CD4-positive, alpha-beta T cell treated with Interleukin-17A for 1 hour (primary cell): Measurements from ENCODE around the gene ASB7.
"Not testable (repeated sequence)": the region's sequence is repeated elsewhere in the genome, so short reads cannot be mapped to it uniquely, and the experiment has no call there.

Source experiments
- DNase-seq: peaks from one replicate; pipeline ENCODE4 v3.0.0-alpha.2; 2020

ASB7 gene, protein sequence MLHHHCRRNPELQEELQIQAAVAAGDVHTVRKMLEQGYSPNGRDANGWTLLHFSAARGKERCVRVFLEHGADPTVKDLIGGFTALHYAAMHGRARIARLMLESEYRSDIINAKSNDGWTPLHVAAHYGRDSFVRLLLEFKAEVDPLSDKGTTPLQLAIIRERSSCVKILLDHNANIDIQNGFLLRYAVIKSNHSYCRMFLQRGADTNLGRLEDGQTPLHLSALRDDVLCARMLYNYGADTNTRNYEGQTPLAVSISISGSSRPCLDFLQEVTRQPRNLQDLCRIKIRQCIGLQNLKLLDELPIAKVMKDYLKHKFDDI

GRCh38 chr15:100602064-100602822, at the start of gene ASB7, which contains the start of gene LINS1:
Gene ASB7 (plus strand): TSS chr15:100602589. CDS start chr15:100612217, 9,628 bp downstream.
Gene LINS1 (minus strand): TSS chr15:100602184. CDS start chr15:100580842, 21,342 bp downstream.
- peak; percentile 100 for DNase-seq

- DNase-seq, result no peak
Measured at GRCh38 chr15:100553468-100553867, 48.9 kb upstream of the ASB7 start.

- DNase-seq, result no peak
Measured at GRCh38 chr15:100558771-100559254, 43.6 kb upstream of the ASB7 start.

DNA sequence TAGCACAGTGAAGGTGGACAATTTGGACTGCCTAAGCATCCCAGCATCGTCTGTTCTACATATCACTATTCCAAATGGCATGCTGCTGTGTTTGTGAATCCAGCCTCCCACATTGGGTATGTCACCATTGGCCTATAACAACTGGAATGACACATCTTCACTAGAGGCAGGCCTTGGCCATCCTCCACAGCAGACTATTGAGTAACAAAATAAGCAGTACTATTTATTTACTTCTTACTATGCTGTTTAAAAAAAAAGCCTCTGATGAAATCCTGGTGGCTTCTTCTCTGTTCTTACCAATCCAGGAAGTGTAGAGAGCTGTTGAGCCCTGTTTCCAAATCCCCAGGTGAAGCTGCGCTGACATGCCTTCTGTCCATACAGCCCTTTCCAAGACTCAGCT, 43.1 kb upstream of the ASB7 start:
- DNase-seq, result no peak

DNA sequence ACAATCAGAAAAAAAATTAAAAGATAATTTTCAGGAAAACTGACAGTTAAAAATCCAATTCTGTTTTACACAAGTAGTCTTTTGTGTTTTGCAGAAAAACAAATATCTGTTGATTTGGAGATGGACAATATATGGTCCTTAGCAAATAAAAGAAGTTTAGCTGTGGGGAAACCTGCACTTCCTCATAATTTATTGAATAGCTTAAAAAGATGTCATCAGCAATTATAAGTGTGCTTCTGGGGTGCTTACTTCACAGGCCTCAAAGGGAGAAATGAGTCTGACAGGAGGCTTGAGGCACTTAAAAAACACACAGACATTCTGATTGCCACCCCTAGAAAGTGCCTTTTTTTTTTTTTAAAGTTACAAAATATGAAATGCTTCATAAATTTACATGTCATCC, 42.1 kb upstream of the ASB7 start:
- no peak for DNase-seq

DNA sequence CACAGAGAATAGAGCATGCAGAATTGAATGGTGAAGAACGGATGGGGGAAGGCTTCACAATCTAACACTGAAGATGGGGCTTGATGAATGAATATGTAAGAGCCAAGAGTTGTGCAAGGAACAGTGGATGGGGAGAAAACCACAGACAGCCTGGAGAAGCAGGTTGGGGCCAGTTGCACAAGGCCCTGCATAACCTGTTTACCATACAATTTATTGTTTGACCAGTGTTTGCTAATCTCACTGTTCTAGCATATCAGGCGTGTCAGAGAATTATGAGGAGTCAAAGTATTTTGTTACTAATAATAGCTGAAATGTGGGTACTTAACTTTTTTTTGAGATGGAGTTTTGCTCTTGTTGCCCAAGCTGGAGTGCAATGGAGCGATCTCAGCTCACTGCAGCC, 36.8 kb upstream of the ASB7 start:
- DNase-seq, result no peak

- DNase-seq, result no peak
Measured at GRCh38 chr15:100566850-100567628, 35.4 kb upstream of the ASB7 start.

GRCh38 chr15:100569391-100569790, 33.0 kb upstream of the ASB7 start:
- DNase-seq, result no peak

DNA sequence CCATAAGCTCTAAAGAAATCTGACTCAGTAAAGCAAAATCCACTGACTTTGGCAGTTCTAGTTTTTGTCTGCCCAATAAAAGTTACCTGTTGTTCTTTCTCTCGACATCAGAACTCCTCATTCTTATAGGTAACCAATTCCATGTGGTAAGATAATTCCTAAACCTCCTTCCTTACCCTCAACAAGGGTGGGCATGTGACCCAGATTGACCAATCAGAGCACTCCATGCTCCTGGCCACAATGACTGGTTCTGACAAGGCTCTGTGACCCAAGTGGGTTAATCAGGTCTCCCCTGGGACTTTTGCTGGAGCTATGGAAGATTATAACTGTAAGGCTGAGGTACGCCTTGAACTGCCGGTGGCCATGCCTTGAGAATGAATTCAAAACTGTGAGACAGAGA, 32.1 kb upstream of the ASB7 start:
- no peak for DNase-seq

- no peak for DNase-seq
Measured at GRCh38 chr15:100570735-100571313, 31.6 kb upstream of the ASB7 start.

GRCh38 chr15:100571592-100572167, 30.7 kb upstream of the ASB7 start:
- peak; percentile 15 for DNase-seq

DNA sequence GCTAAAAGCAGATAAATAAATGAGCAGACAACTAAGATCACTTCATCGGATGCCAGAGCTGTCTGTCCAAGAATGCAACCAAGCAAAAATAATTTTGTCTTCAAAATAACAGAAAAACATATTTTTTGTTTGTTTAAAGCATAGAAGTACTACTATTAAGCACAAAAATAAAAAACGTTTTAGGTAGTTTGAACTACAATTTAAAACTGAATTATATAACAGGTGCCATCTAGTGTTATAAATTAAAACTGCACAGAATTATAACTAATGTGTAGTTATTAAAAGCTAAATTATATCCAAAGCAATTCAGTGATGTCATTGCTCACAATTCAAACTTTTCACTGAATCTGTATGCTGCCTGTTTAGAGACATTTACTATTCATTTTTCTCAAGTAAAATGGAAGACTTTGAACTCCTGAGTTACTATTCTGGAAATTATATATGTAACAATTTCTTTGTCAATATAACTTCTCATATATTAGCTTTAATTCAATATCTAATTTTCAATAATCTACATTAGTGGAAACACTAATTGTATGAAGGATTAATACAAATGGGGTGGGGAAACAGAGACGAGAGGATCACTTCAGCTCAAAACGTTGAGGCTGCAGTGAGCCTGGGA, 29.9 kb upstream of the ASB7 start:
- peak; percentile 58 for DNase-seq

- DNase-seq, result no peak
Measured at GRCh38 chr15:100573526-100573925, 28.9 kb upstream of the ASB7 start.

DNA sequence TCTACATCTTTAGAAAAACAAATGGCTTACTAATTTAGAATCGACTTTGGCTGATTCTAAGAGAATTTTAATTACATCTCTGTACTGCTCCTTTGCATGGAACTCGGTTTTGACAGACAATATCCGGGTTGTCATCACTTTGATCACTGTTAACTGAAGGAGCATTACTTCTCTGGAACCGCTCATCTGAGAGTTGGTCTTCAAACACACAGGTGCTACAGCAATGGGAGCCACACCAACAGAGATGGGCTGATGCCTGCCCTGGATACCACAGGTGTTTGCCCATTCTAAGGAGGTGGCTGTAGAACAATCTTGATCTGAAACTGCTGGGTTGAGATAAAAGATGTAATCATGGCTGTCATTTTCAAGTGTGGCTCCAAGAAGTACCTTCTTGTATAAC, 22.0 kb upstream of the ASB7 start:
- peak; percentile 38 for DNase-seq

DNA sequence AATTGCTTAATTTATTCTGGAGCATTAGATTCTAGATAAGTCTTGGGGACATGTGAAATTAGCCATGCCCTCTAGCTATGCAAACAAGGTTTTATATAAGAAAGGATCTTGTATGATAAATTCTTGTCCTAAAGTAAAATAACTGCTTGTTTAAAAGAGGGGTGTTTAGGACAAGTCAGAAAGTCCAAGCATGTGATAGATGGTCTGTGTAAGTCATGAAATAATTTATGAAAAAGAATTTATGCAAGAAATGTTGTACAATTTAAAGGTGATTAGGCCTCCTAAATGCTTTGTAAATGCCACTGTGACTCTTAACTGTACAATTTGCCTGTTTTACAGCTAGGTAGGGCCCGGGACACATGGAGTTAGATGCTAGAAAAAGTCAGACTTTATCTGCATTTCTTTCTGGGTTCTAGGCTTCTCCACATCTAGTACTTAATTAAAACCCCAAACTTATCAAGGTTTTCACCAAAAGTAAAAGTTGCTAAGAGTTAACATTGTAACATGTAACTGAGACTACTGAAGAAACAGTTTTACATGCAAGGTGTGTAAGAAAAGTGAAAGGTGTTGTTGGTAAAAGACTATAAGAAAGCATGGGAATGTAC, 13.6 kb upstream of the ASB7 start:
- no peak for DNase-seq

GRCh38 chr15:100591163-100591562, 11.2 kb upstream of the ASB7 start:
- DNase-seq, result not testable (repeated sequence)

DNA sequence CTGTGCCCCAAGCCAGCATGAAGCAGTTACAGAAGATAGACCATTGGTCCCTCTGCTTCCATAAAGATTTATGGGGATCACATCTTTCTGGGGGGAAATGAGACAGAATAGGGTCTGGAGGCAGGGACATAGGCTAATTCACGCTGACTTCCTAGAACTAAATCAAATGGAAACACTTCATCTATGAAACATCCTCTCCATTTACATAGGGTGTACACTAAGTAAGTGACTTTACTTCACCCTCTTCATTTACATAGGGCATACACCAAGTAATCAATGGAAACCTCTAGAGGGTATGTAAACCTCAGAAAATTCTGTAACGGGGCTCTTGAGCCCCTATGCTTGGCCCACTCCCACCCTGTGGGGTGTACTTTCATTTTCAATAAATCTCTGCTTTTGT, 10.6 kb upstream of the ASB7 start:
- no peak for DNase-seq

DNA sequence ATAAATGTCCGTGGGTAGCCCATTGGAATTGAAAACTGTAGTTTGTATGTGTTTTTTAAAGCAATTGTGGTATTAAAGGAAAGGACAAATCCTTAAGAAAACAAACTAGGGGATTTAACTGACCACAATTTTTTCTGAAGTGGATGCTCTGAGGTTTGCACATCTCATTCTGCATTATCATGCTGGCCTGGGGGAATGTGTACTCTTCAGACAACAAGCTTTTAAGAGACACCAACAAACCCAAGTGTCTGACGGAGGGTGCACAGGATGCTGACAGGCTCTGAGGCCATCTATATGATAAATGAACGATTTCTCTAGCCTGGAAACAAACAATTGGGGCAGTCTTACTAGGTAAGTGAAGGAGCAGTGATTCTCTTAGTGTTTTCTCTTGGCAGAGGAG, 9.5 kb upstream of the ASB7 start:
- DNase-seq, result peak; percentile 22

DNA sequence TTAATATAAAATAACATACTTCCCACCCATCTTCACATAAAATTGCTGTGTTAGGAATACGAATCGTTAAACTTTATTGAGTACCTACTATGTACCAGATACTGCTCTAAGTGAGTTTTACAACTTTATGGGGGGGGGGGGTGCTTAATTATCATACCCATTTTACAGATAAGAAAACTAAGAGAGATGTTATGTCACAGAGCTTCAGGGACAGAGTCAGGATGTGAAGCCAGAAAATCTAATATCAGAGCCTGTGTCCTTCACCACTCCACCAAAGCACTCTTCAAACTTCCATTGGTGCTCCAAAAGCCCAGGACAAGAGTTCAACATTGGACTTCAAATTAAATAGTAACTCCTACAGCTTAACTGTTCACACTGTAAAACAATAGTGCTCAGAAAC, 9.0 kb upstream of the ASB7 start:
- DNase-seq, result no peak

DNA sequence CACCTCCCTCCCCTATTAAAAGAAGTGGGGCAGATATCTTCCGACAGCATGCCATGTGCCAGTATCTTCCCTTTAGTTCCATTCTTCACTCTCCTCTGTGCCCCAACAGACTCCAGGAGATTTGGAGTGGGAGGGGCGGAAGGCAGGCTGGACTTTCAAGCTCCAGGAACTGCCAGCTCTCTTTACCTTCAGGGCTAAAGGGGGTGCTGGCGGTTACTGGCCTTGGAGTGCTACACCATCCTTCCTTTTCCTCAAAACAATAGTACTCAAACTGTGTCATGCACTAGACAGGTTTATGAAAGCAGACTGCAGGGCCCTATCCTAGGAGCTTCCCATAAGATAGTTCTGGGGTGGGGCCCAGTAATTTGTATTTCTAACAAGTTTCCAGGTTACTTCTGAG, 6.4 kb upstream of the ASB7 start:
- DNase-seq, result no peak

- DNase-seq, result peak; percentile 95
Measured at GRCh38 chr15:100596792-100597191, 5.6 kb upstream of the ASB7 start.

GRCh38 chr15:100597862-100598261, 4.5 kb upstream of the ASB7 start:
- peak; percentile 25 for DNase-seq
